HepG2 (cell line): ENCODE data around the gene ERF. TPM values are rescaled to one million over a fixed set of nuclear protein-coding genes. Genes with fewer than 3 reads are reported as not detected.
A peak's percentile ranks its signal among the peaks of the same experiment; 100 is the strongest.

Source experiments
- AKNA ChIP-seq: sonication (generic); formaldehyde crosslinking; IDR thresholded peaks from 2 replicates; pipeline ENCODE4 v1.4.0; 2020; ENCODE audit warnings: missing genetic modification reagents, borderline replicate concordance
- ARNTL ChIP-seq: sonication (generic); formaldehyde crosslinking; IDR thresholded peaks from 2 replicates; pipeline ENCODE4 v1.4.0; 2020; ENCODE audit warnings: mild to moderate bottlenecking, missing genetic modification reagents
- BCLAF1 ChIP-seq: fragments of 450-650 bp; IDR thresholded peaks from 2 replicates; pipeline ENCODE4 v1.6.1; 2017; ENCODE audit warnings: mild to moderate bottlenecking
- GMEB2 ChIP-seq: IDR thresholded peaks from 2 replicates; pipeline ENCODE4 v1.6.1; 2016; ENCODE audit warnings: missing biosample characterization, missing genetic modification reagents, low read depth
- KLF16 ChIP-seq, 2 experiments: sonication (generic) in 1 of 2; formaldehyde crosslinking in 1 of 2; IDR thresholded peaks; 2 replicates each; pipeline versions ENCODE4 v1.6.1 to v1.8.0; 2016 to 2023; ENCODE audit warnings: missing genetic modification reagents in 2 of 2, missing compliant biosample characterization in 1 of 2
- NFIC ChIP-seq: IDR thresholded peaks from 2 replicates; pipeline ENCODE4 v1.6.1; 2012; ENCODE audit warnings: mild to moderate bottlenecking, low read length, inconsistent platforms
- RBFOX2 ChIP-seq: fragments of 200-400 bp; formaldehyde crosslinking; IDR thresholded peaks from 2 replicates; pipeline ENCODE4 v1.6.1; 2017; ENCODE audit warnings: low read depth, mild to moderate bottlenecking, low read length
- SALL1 ChIP-seq: sonication (generic); formaldehyde crosslinking; IDR thresholded peaks from 2 replicates; pipeline ENCODE4 v1.8.0; 2022; ENCODE audit warnings: mild to moderate bottlenecking, missing genetic modification reagents
- SIN3A ChIP-seq: IDR thresholded peaks from 2 replicates; pipeline ENCODE4 v1.6.1; 2011; ENCODE audit warnings: low read depth, mild to moderate bottlenecking, control low read depth, low read length, borderline replicate concordance
- ZBTB39 ChIP-seq: sonication (generic); formaldehyde crosslinking; IDR thresholded peaks from 2 replicates; pipeline ENCODE4 v1.5.0; 2020; ENCODE audit warnings: missing genetic modification reagents
- ZFYVE20 ChIP-seq: sonication (generic); formaldehyde crosslinking; IDR thresholded peaks from 2 replicates; pipeline ENCODE4 v1.8.0; 2023; ENCODE audit warnings: low read depth, mild to moderate bottlenecking, moderate library complexity, missing genetic modification reagents, borderline replicate concordance
- ZNF460 ChIP-seq: sonication (generic); formaldehyde crosslinking; IDR thresholded peaks from 2 replicates; pipeline ENCODE4 v1.5.1; 2020; ENCODE audit warnings: missing genetic modification reagents, mild to moderate bottlenecking, borderline replicate concordance
- ZNF543 ChIP-seq: sonication (generic); formaldehyde crosslinking; IDR thresholded peaks from 2 replicates; pipeline ENCODE4 v1.4.0; 2020; ENCODE audit warnings: mild to moderate bottlenecking, missing genetic modification reagents
- ZNF639 ChIP-seq: conservative IDR thresholded peaks from 2 replicates; pipeline ENCODE4 v1.6.1; 2018; ENCODE audit warnings: missing genetic modification reagents
- ZNF773 ChIP-seq: sonication (generic); formaldehyde crosslinking; IDR thresholded peaks from 2 replicates; pipeline ENCODE4 v1.4.0; 2020; ENCODE audit warnings: missing genetic modification reagents, borderline replicate concordance
- polyA plus RNA-seq, 8 experiments: library from polyadenylated mRNA; depleted of rRNA in 3 of 8; stranded (reverse) in 7 of 8; unstranded in 1 of 8; fragments of >200 nt; fragmentation: Illumina TruSeq in 4 of 8; extraction: Trizol in 4 of 8; gene quantifications; 2 replicates each; pipeline versions ENCODE4 v1.2.1 to v1.2.3, GENCODE V29; 2011 to 2016; ENCODE audit warnings: low read depth in 4 of 8, missing spikeins in 1 of 8, mixed read lengths in 1 of 8; ENCODE audit not compliant: insufficient read depth in 1 of 8
- total RNA-seq, 5 experiments: library from RNA; depleted of rRNA; stranded (reverse); fragments of >200 nt; fragmentation: Illumina TruSeq; extraction: Trizol; gene quantifications; 2 replicates each; pipeline ENCODE4 v1.2.3, GENCODE V29; 2016; ENCODE audit warnings: low read depth in 1 of 5

The ERF gene
- total and polyA plus RNA-seq, 2 of the 13 experiments (the other 11 are each of a cell fraction or from before 2014, with no cell fraction given), result 67.1 to 69.9 TPM

- TF ChIP-seq ARNTL (no peak), ZNF460 (CRISPR knock-in tag) (no peak), RBFOX2 (peak; percentile 57), GMEB2 (CRISPR knock-in tag) (no peak), KLF16 (CRISPR knock-in tag; IDR thresholded peaks at IDR 0.05) (no peak), SIN3A (no peak), ZNF639 (CRISPR knock-in tag) (no peak), ZFYVE20 (no peak), AKNA (no peak), ZNF543 (CRISPR knock-in tag) (no peak), SALL1 (CRISPR knock-in tag) (no peak), NFIC (no peak; the same call in 1 of the 2 replicates), ZNF773 (CRISPR knock-in tag) (no peak), ZBTB39 (CRISPR knock-in tag) (no peak), BCLAF1 (no peak)
Observed at GRCh38 chr19:42246143-42246921, 8.6 kb downstream of the ERF start (continued).
